ENCODE results near the gene TELO2. TPM values are rescaled to one million over a fixed set of nuclear protein-coding genes. Genes with fewer than 3 reads are reported as not detected.

Gene TELO2
- polyA plus RNA-seq, 3 donors: 7.3 to 58.1 (median 11.4) TPM

GRCh38 chr16:1505073-1505844 is 12.1 kb downstream of the TELO2 start:
- TF ChIP-seq CTCF (IDR thresholded peaks at IDR 0.05): no peak
- intact Hi-C loops (cut with micrococcal nuclease): loop anchor here in 1 of 2 donors (10.0 kb wide), 1 partner anchor 50 kb away; no protein-coding TSS in a partner anchor
- no peak overlapping the region for H3K4me3 Mint-ChIP-seq
- H3K27me3 Mint-ChIP-seq (ENCODE audit: low read depth in 3 of 3): no peaks in the 10 kb centered on the region
- Histone ChIP-seq H3K4me1 (ENCODE audit: control insufficient read depth in 1 of 2, insufficient read depth in 2 of 2, low read length in 2 of 2) (no peaks in the 10 kb centered on the region), H4K20me1 (ENCODE audit: insufficient read depth, low read length) (no peaks in the 10 kb centered on the region), H3K9ac (ENCODE audit: insufficient read depth, low read length, poor library complexity, severe bottlenecking) (no peak overlapping the region), H3K27me3 (ENCODE audit: control insufficient read depth in 2 of 2, insufficient read depth in 2 of 2, low read length in 2 of 2) (no peaks in the 10 kb centered on the region), H3K9me3 (replicated peaks in 1 of 2; ENCODE audit: control insufficient read depth in 1 of 2, insufficient read depth in 1 of 2, low read length in 2 of 2) (no peaks in the 10 kb centered on the region), H3K79me2 (ENCODE audit: insufficient read depth, low read length) (no peaks in the 10 kb centered on the region), H3K4me2 (replicated peaks; ENCODE audit: extremely low read depth, low read length, poor library complexity, severe bottlenecking) (no peak overlapping the region), H3K4me3 (replicated peaks in 1 of 3; ENCODE audit: low read depth in 2 of 3, low read length in 3 of 3) (no peak overlapping the region), H3K36me3 (replicated peaks in 1 of 2; ENCODE audit: control insufficient read depth in 1 of 2, insufficient read depth in 2 of 2, low read length in 2 of 2) (peaks cover 60 to 79% of the 10 kb centered on the region in 2 donors), H3K27ac (ENCODE audit: low read depth in 1 of 2, low read length in 2 of 2) (no peak overlapping the region), H2AFZ (ENCODE audit: insufficient read depth, low read depth, low read length, poor library complexity, severe bottlenecking) (no peak overlapping the region)
- H3K27ac Mint-ChIP-seq: peak overlapping the region in 1 of 7 donors; percentile 27
- H3K36me3 Mint-ChIP-seq: peaks cover 38 to 67% of the 10 kb centered on the region in 2 donors
- DNase-seq: no peak
- 96% methylated on average over 36 of the region's 37 CpGs for WGBS (ENCODE audit: insufficient coverage)
- no peaks in the 10 kb centered on the region for H3K4me1 Mint-ChIP-seq
- H3K9me3 Mint-ChIP-seq: peaks cover 0 to 4% (median 0%) of the 10 kb centered on the region in 7 donors

GRCh38 chr16:1505912-1506311 is 12.8 kb downstream of the TELO2 start:
- no peak overlapping the region for H3K9ac ChIP-seq (ENCODE audit: insufficient read depth, low read length, poor library complexity, severe bottlenecking)
- Mint-ChIP-seq H3K9me3 (peaks cover 0 to 4% (median 0%) of the 10 kb centered on the region in 7 donors), H3K4me3 (no peak overlapping the region), H3K27ac (peak overlapping the region in 1 of 7 donors; percentile 27), H3K27me3 (ENCODE audit: low read depth in 3 of 3) (no peaks in the 10 kb centered on the region), H3K4me1 (no peaks in the 10 kb centered on the region), H3K36me3 (peaks cover 39 to 70% of the 10 kb centered on the region in 2 donors)
- no peaks in the 10 kb centered on the region for H3K4me1 ChIP-seq (ENCODE audit: control insufficient read depth in 1 of 2, insufficient read depth in 2 of 2, low read length in 2 of 2)
- peaks cover 56 to 79% of the 10 kb centered on the region in 2 donors for H3K36me3 ChIP-seq (replicated peaks in 1 of 2; ENCODE audit: control insufficient read depth in 1 of 2, insufficient read depth in 2 of 2, low read length in 2 of 2)
- no peak overlapping the region for H2AFZ ChIP-seq (ENCODE audit: insufficient read depth, low read depth, low read length, poor library complexity, severe bottlenecking)
- H3K27me3 ChIP-seq (ENCODE audit: control insufficient read depth in 2 of 2, insufficient read depth in 2 of 2, low read length in 2 of 2): no peaks in the 10 kb centered on the region
- no peak overlapping the region for H3K4me3 ChIP-seq (replicated peaks in 1 of 3; ENCODE audit: low read depth in 2 of 3, low read length in 3 of 3)
- H3K9me3 ChIP-seq (replicated peaks in 1 of 2; ENCODE audit: control insufficient read depth in 1 of 2, insufficient read depth in 1 of 2, low read length in 2 of 2): no peaks in the 10 kb centered on the region
- H4K20me1 ChIP-seq (ENCODE audit: insufficient read depth, low read length): no peaks in the 10 kb centered on the region
- H3K4me2 ChIP-seq (replicated peaks; ENCODE audit: extremely low read depth, low read length, poor library complexity, severe bottlenecking): no peak overlapping the region
- H3K27ac ChIP-seq (ENCODE audit: low read depth in 1 of 2, low read length in 2 of 2): no peak overlapping the region
- no peaks in the 10 kb centered on the region for H3K79me2 ChIP-seq (ENCODE audit: insufficient read depth, low read length)
- no peak for TF ChIP-seq CTCF (IDR thresholded peaks at IDR 0.05)
- DNase-seq: no peak
- WGBS (ENCODE audit: insufficient coverage): 92% methylated on average over 17 of the region's 22 CpGs
- intact Hi-C loops (cut with micrococcal nuclease): loop anchor here in 1 of 2 donors (10.0 kb wide), 1 partner anchor 51 kb away; no protein-coding TSS in a partner anchor

All from CD14-positive monocyte (primary cell).